Islet precursor cell (in vitro differentiated cells): Measurements from ENCODE around the gene PLPPR3.

Experiments used
- DNase-seq: peaks from one replicate; pipeline ENCODE4 v3.0.0-alpha.2; 2018

PLPPR3 gene

GRCh38 chr19:765179-765738 is 56.5 kb downstream of the PLPPR3 start:
- DNase-seq, result no peak

GRCh38 chr19:764301-764700 is 57.5 kb downstream of the PLPPR3 start:
- DNase-seq, result no peak

GRCh38 chr19:763869-764268 is 57.9 kb downstream of the PLPPR3 start:
- DNase-seq, result no peak

GRCh38 chr19:763181-763580 is 58.6 kb downstream of the PLPPR3 start:
- no peak for DNase-seq
